NCI-H510A treated with DMSO at 0.1 percent for 48 hours (cell line): Measurements from ENCODE around the gene RHOT2.
"Not testable (repeated sequence)": the region's sequence is repeated elsewhere in the genome, so short reads cannot be mapped to it uniquely, and the experiment has no call there.

ENCODE experiments used
- DNase-seq: peaks from one replicate; lab custom pipeline; 2025; lab: John Stamatoyannopoulos, UW

RHOT2 gene

DNA sequence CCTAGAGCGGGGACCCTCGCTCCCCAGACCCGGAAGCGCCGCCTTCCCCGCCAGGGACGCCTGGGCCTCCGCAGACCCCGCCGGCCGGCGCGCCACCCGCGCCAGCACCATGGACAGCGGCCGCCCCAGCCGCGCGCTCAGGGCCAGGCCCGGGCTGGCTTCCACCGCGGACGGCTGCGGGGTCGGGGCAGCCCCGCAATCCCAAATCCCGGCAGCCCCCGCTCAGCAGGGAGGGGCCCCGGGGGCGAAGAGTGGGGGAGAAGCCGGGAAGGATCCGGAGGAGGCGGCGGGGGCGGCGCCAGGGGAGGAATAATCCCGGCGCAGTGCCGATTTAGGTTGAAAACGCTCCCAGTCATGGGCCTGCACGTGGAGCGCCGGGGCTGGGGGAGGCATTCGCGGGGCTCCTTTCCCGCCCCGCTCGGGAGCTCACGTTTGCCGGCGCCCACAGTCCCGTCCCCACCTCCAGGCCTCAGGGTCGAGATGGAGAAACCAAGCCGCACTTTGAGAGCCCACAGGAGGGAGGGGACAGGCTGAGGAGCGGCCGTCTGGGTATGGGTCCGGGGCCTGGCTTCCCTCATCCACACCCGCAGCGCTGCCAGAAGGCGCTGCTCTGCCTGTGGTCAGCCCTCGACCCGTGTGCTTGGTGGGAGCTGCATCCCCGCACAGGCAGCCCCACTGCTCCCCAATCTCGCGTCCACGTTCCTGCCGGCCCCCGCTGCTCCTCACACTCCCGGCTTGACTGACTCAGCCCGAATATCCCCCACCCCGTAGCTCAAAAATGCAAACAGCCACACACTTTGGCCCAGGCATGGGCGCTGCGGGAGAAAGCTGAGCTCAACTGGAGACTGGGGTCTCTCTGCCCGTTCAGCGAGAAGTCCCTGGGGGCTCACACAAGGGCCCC, 33.0 kb downstream of the RHOT2 start:
- DNase-seq: no peak

DNA sequence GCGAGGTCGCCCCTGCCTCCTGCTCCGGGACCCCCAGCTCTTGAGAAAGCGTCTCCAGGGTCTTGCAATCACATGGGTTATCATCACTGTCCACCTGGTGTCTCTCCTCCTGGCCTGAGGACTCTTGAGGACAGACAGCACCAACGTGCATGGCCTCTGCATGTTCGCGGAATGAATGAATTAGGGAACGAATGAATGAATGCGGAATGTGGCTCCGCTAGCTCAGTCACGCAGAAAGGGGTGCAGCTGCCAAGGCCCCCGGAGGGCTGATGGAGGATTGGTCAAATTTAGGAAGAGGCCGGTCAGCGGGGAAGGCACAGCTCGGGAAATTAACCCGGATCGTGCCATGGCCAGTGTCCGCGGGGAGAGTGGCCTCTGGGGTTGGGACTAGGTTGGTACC, 34.4 kb downstream of the RHOT2 start:
- no peak for DNase-seq

- no peak for DNase-seq
These were observed 35.5 kb downstream of the RHOT2 start for GRCh38 chr16:703406-703805.

DNA sequence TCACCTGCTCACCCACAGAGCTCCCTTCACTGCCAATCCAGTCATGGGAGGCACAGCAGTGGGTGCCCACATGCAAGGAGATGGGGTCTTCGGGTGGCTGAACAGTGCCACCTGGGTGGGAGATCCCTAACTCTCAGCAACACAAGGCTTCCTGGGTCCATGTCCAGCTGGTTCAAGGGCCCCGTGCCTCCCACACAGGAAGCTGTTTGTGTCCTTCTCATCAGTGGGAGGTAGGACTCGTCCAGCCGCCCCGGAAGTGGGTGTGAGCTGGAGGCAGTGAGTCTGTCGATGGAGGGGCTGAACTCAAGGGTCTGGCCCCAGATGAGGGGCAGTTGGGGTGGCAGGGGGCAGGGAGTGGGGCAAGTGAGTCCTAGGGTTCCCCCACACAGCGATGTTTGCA, 36.1 kb downstream of the RHOT2 start:
- no peak for DNase-seq

GRCh38 chr16:704552-705380, 36.8 kb downstream of the RHOT2 start:
- DNase-seq: no peak

DNA sequence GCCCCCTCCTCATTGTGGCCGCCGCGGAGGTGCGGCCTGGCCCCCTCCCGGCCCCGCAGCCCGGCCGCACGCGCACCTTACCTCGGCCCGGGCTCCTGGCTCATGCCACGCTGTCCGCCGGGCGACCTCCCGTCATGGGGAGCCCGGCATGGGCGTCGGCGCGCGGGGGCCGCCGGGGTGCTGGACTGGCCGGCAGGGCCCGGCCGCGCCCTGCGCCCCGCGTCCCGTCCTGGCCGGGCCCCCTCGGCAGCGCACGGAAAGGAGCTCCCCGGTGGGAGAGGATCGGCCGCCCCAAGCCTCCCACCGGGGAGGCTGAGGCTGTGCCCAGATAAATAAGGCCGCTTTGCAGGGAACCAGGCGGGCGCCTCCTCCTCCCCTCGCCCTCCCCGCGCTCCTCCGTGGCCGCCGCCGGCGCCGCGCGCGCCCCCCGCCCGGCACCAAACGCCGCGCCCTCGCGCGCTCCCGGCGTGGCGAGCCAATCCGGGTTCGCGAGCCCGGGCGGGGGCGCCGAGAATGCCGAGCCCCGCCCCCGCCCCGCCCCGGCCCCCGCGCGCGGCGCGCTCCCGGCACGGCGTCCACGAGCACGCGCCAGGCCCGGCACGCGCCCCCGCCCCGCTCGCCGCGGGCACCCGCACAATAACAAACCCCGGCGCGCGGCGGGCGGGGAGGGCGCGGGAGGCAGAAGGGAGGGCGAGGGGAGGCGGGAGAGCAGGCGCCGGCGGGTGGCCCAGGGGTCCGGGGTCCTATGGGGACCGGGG, 37.7 kb downstream of the RHOT2 start, which contains the start of gene FBXL16:
FBXL16 (minus strand) TSS at position 371 of the 758 bp plus-strand sequence. CDS start 8,396 bp downstream, outside the sequence.
- no peak for DNase-seq

DNA sequence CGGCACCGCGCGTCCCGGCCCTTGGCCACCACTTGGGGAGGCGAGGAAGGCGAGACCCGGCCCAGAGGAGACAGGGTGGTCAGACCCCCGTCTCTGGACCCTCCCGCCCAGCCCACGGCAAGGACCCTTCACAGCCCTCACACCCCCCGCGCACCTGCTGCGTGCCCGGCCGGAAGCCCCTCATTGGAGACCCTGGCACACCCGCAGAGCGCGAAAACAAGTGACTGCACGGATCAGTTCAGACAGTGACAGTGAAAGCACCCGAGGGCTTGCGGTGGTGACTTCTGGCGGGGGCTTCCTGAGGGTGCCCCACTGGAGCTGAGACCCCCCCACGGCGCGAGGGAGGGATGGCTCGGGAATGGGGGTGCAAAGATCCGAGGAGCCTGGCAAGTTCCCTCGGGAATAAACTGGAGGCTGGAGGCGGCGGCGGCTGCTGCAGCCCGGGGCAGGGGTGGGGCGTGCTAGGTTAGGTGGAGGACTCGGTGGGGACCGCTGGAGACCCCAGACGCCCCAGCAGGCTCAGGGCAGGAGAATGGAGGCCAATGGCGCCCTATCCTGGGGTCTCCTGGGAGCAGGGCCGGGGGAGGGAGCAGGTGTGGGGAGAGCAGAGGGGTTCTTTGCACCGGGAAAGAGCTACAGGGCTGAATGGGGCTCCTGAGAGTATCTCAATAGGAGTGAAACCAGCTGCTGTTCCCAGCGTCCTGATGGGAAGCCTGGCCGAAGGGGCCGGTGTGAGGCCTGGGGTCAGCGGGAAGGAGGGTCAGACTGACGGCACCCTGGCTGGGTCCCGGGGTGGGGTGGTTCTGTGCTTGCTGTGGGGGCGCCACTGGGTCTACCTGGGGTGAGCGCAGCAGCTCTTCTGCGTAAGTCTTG, 38.5 kb downstream of the RHOT2 start:
- DNase-seq: no peak

GRCh38 chr16:707062-707538, 39.2 kb downstream of the RHOT2 start:
- DNase-seq: no peak

DNA sequence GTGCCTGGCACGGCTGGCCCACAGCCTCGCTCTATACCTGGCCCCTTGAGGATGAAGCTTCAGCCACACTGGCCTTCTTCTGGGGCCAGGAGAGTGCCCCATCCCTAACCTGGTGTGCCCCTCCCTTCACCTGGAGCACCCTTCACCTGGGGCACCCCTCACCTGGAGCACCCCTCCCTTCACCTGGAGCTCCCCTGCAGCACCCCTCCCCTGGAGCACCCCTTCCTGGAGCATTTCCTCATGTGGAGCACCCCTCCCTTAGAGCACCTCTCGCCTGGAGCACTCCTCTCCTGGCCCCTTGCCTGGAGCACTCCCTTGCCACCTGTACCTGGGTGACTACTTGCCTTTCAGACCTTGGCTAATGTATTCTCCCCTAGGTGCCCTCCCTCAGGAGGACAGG, 40.1 kb downstream of the RHOT2 start:
- DNase-seq: no peak

DNA sequence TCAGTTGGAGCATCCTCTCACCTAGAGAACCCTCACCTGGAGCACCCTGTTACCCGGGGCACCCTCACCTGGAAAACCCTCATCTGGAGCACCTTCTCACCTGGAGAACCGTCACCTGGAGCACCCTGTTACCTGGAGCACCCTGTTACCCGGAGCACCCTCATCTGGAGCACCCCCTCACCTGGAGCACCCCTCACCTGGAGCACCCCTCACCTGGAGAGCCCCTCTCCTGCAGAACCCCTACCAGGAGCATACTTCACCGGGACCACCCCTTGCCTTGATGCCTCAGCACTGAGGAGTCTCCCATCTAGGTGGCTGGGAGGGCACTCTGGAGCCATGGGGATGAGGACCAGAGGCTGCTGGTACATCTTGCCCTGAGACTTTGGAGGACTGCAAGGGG, 41.0 kb downstream of the RHOT2 start:
- DNase-seq: no peak

GRCh38 chr16:709566-710499, 41.9 kb downstream of the RHOT2 start:
- DNase-seq: peak; percentile 53

GRCh38 chr16:710500-711075, 42.7 kb downstream of the RHOT2 start:
- no peak for DNase-seq

DNA sequence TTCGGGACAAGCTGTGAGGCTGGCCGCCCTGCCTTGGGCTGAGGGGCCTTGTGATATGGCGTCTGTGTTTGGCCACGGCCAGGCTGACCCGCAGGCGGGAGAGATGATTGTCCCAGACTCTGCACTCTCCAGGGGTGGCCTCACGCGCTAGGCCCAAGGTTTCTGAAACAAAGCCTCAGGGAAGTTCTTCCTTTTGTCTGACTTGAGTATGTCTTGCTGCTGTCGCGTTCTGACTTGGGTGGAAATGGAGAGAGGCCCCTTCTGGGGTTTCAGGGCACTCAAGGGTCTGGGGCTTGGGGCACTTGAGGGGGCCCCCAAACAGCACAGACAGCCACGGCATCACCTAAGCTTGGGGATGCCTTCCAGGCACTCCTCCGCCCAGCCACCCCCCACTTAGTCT, 43.2 kb downstream of the RHOT2 start:
- DNase-seq: no peak

DNA sequence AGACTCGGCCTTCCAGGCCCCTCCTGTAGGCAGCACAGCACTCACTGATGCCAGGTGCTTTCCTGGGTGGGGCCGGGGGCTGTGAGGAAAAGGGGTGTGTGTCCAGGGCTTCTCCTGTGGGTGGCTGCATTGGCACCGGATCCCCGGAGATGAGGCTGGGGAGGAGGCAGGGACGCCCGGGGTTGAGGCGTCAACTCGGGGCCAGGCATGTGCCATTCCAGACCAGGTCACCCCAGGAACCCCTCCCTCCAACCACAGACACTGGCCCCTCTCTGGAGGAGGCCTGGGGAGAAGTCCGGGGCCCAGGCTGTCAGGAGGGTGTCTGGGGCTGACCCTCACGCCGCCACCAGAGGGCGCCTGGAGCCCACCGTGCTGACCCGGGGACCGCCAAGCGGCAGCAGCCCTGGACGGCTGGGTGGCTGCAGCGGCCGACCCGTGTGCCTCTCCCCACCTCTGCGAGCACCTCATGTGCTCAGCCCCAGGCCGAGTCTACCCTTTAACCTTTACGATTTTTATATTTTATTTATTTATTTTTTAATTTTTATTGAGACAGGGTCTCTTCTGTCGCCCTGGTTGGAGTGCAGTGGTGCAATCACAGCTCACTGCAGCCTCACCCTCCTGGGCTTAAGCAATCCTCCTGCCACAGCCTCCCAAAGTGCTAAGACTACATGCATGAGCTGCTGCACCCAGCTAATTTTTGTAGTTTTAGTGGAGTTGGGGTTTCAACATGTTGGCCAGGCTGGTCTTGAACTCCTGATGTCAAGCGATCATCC, 43.8 kb downstream of the RHOT2 start:
- peak; percentile 34 for DNase-seq

GRCh38 chr16:712740-713250, 44.9 kb downstream of the RHOT2 start:
- DNase-seq: not testable (repeated sequence)

DNA sequence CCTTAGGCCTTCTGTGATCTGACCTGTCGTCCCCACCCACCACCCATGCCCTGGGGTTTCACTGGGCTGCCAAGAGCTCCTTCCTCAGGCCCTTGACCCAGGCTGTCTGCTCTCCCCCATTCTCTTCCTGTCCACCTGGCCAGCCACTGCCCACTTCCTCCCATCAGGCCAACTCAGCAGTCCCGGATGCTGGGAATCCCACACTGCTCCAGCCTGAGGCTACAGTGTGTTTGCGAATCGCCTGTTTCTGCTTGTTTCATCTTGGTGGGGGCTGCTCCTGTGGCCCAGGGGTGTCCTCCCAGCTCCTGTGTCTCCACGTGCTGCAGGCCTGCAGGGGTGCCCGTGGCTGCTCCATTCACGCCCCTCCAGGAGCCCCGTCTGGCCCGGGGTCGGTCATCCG, 46.1 kb downstream of the RHOT2 start:
- DNase-seq: no peak

DNA sequence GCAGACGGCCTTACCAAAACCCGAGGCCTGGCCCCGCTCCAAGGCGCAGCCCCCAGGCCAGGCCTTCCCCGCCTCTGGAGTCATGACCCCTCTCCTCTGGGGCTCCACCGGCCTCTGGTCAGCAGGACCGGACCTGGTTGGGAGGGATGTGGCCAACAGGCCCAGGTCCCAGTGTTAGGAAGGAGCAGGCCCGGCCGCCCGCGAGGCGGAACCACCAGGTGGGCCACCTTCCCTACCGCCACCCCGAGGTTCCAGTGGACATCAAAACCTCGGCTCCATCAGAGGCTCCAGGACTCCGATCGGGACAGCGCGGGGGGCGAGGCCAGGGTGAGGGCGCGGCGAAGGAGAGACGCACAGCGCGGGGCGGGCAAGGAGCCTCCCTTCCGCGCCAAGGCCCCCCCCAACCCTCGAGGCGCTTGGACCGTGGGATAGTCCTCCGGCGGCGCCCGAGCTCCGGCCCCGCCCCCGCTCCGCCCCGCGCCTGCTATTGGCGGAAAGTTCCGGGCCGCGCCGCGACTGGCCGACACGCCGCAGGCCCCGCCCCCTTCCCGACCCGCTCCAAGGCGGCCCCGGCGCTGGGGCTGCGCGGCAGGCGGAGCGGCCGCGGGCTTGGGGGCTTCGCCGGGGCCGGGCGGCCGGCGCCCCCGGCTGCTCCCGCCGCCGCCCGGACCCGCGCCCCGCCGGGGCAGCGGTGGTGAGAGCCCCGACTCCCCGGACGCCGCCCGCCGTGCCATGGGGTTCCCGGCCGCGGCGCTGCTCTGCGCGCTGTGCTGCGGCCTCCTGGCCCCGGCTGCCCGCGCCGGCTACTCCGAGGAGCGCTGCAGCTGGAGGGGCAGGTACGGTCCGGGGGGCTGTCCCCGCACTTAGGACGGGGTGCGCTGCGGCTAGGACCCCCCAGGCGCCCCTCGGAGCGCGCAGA, 46.9 kb downstream of the RHOT2 start, which contains the start of gene METRN:
METRN (plus strand) TSS at position 561 of the 919 bp plus-strand sequence; CDS start at position 733, 172 bp downstream.
- peak; percentile 53 for DNase-seq
